Measurements from ENCODE around the gene ZNF792. TPM values are rescaled to one million over a fixed set of nuclear protein-coding genes. Genes with fewer than 3 reads are reported as not detected.
A peak's percentile ranks its signal among the peaks of the same experiment; 100 is the strongest.
"Not testable (repeated sequence)": the region's sequence is repeated elsewhere in the genome, so short reads cannot be mapped to it uniquely, and the experiment has no call there.

ZNF792 gene
- total and polyA plus RNA-seq, 5 experiments from 2014 or later = 9.7 to 35.5 (median 18.7) TPM

DNA sequence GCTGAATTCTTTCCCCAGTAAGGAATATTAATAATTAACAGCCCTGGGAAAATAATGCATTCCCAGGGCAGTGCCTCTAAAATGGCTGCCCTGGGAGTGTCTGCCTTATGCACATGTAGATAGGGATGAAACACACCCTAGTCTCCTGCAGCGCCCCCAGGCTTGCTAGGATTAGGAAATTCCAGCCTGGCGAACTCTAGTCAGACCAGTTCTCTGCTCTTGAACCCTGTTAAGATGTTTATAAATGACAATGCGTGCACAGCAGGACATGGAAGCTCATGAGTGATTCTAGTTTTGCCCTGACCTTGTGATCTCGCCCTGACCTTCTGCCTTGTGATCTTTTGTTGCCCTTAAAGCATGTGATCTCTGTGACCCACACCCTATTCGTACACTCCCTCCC lies 1.5 kb upstream of the ZNF792 start:
- POLR2A ChIA-PET = interaction anchor here (49.8 kb wide), 1 partner anchor 40 kb away, joined by 1459 read pairs; the partner anchor contains the start of gene GRAMD1A
- H3K27me3 Mint-ChIP-seq, ATAC-seq, DNase-seq: not testable (repeated sequence)
- peaks cover 11 to 62% (median 36%) of the 10 kb centered on the region in 9 donors for H3K9me3 Mint-ChIP-seq
- peak overlapping the region; percentile 25 to 95 (median 53) for H3K4me3 Mint-ChIP-seq
- H3K36me3 Mint-ChIP-seq = peaks cover 25 to 33% (median 29%) of the 10 kb centered on the region in 3 donors
- H3K4me1 Mint-ChIP-seq = peaks cover 18 to 26% (median 25%) of the 10 kb centered on the region in 4 donors
- peak overlapping the region in 6 of 10 donors; percentile 29 to 66 (median 50) for H3K27ac Mint-ChIP-seq

GRCh38 chr19:34964598-34964997 lies 569 bp upstream of the ZNF792 start:
- peak overlapping the region in 9 of 10 donors; percentile 29 to 90 (median 73) for H3K27ac Mint-ChIP-seq
- H3K4me1 Mint-ChIP-seq = peaks cover 21 to 29% (median 26%) of the 10 kb centered on the region in 4 donors
- H3K9me3 Mint-ChIP-seq = peaks cover 15 to 71% (median 45%) of the 10 kb centered on the region in 9 donors
- H3K4me3 Mint-ChIP-seq = peak overlapping the region; percentile 60 to 96 (median 79)
- no peaks in the 10 kb centered on the region for H3K27me3 Mint-ChIP-seq
- ATAC-seq (no peak), DNase-seq (no peak)
- POLR2A ChIA-PET = interaction anchor here (1.4 to 49.8 kb wide), 3 partner anchors 8 to 41 kb away, joined by 4 to 1459 read pairs (median 15); partner anchors contain the start of gene GRAMD1A
- H3K36me3 Mint-ChIP-seq = peaks cover 34 to 42% (median 38%) of the 10 kb centered on the region in 3 donors

GRCh38 chr19:34962687-34963572 lies 1.1 kb downstream of the ZNF792 start:
- H3K36me3 Mint-ChIP-seq = peaks cover 51 to 54% (median 52%) of the 10 kb centered on the region in 3 donors
- H3K4me3 Mint-ChIP-seq = peak overlapping the region; percentile 93 to 97 (median 96)
- H3K4me1 Mint-ChIP-seq = peaks cover 21 to 29% (median 26%) of the 10 kb centered on the region in 4 donors
- POLR2A ChIA-PET = interaction anchor here (0.8 to 49.8 kb wide), 12 partner anchors 9 to 249 kb away, joined by 3 to 1459 read pairs (median 4); partner anchors contain the start of genes GRAMD1A, ZNF181 and ZNF30
- H3K9me3 Mint-ChIP-seq = peaks cover 18 to 76% (median 47%) of the 10 kb centered on the region in 9 donors
- peak; percentile 13 to 19 for ATAC-seq
- peak in 2 of 10 donors; percentile 15 to 17 for DNase-seq
- H3K27ac Mint-ChIP-seq = peak overlapping the region; percentile 87 to 97 (median 93)
- no peaks in the 10 kb centered on the region for H3K27me3 Mint-ChIP-seq

DNA sequence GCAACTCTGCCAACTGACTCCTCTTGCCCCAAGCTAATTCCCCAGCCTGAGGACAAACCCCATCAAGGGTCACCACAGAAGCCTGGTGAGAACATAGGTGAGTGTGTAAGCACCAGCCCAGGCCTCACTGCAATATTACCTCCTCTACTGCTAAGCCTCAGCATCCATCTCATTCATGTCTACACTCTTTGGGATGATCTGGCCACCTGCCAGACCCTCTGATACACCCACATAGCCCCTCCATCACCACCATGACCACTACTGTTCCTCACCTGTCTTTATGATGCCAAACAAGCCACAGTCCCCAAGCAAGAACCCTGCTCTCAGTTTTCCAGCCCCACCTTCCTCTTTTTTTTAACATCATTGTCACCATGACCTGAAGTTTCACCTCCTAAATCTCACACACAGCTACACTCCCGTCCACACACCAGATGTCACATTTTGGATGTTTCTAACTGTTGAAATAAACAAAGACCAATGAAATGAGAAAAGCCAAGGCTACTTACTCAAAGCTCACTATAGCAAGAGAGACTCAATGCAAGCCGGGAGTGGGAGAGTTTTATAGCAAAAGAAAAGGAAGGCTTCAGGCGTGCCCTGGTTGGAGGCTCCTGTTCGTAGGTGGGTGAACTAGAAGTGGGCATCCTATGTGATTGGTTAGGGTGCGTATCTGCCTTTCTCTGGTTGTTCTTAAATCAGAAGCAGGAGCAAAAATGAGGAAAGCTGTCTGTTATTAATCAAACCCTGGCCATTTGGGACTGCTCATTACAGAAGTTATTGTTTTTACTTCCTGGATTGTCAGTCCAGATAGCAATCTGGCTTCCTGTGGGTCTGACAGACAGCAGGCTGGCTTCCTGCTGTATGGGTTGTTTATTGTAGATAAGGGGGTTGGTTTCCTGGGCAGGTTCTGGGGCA lies 2.0 kb downstream of the ZNF792 start:
- peaks cover 51 to 63% (median 57%) of the 10 kb centered on the region in 3 donors for H3K36me3 Mint-ChIP-seq
- H3K27ac Mint-ChIP-seq = peak overlapping the region; percentile 87 to 97 (median 93)
- peak overlapping the region; percentile 93 to 97 (median 96) for H3K4me3 Mint-ChIP-seq
- ATAC-seq (peak; percentile 28 to 55), DNase-seq (peak in 3 of 10 donors; percentile 16 to 26 (median 25))
- POLR2A ChIA-PET = interaction anchor here (1.1 to 49.8 kb wide), 5 partner anchors 10 to 102 kb away, joined by 3 to 1459 read pairs (median 10); partner anchors contain the start of genes GRAMD1A and ZNF30
- peaks cover 18 to 75% (median 47%) of the 10 kb centered on the region in 9 donors for H3K9me3 Mint-ChIP-seq
- no peaks in the 10 kb centered on the region for H3K27me3 Mint-ChIP-seq
- H3K4me1 Mint-ChIP-seq = peaks cover 21 to 29% (median 26%) of the 10 kb centered on the region in 4 donors

DNA sequence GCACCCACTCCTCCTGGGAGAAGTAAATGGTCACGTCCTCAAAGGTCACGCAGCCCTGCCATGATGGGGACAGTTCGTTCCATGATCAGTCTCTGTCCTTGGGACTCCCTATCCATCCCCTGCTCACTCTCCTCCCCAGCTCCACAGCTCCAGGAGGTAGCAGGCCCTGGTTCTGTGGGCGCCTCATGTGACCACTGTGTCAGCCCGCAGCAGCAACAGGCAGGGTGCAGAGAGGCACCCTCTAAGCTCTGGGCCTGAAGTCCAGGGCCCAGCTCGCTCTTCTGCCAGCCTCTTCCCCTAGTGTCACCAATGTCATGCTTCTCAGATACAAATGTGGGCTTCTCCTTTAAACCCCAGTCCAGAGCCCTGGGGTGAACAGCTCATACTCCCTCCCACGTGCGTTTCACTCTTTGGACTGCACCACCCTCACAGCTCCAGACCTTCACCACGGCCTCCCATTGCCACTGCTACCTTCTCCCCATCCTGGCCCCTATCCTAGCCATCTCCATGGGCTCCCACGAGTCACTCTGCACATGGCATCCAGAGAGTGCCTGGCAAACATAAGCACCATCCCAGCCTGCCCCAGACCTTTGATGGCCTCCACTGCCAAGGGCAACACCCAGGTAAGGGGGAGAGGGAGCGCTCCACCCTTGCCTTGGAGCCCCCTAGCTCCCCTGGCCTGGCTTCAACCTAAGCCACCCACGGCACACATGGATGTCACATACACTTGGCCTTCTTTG lies 2.9 kb downstream of the ZNF792 start:
- H3K27ac Mint-ChIP-seq = peak overlapping the region; percentile 29 to 93 (median 86)
- peak overlapping the region in 8 of 10 donors; percentile 50 to 97 (median 96) for H3K4me3 Mint-ChIP-seq
- H3K36me3 Mint-ChIP-seq = peaks cover 59 to 73% (median 64%) of the 10 kb centered on the region in 3 donors
- H3K9me3 Mint-ChIP-seq = peaks cover 21 to 79% (median 52%) of the 10 kb centered on the region in 9 donors
- H3K27me3 Mint-ChIP-seq = no peaks in the 10 kb centered on the region
- ATAC-seq (no peak), DNase-seq (no peak)
- POLR2A ChIA-PET = interaction anchor here (1.1 to 49.8 kb wide), 2 partner anchors 15 to 45 kb away, joined by 4 to 1459 read pairs; partner anchors contain the start of gene GRAMD1A
- peaks cover 21 to 29% (median 26%) of the 10 kb centered on the region in 4 donors for H3K4me1 Mint-ChIP-seq

- DNase-seq = no peak
- Mint-ChIP-seq H3K4me3 (peak overlapping the region in 9 of 10 donors; percentile 17 to 75 (median 60)), H3K27me3 (no peaks in the 10 kb centered on the region), H3K36me3 (peaks cover 66 to 79% (median 71%) of the 10 kb centered on the region in 3 donors), H3K4me1 (peaks cover 21 to 29% (median 26%) of the 10 kb centered on the region in 4 donors), H3K27ac (peak overlapping the region in 6 of 10 donors; percentile 22 to 92 (median 72)), H3K9me3 (peaks cover 21 to 85% (median 51%) of the 10 kb centered on the region in 9 donors)
- ATAC-seq = no peak
- POLR2A ChIA-PET = interaction anchor here (0.5 to 49.8 kb wide), 4 partner anchors 14 to 669 kb away, joined by 3 to 1459 read pairs (median 4); partner anchors contain the start of gene GRAMD1A
Measured at GRCh38 chr19:34960103-34960805, 3.8 kb downstream of the ZNF792 start.

GRCh38 chr19:34959021-34959420 lies 5.0 kb downstream of the ZNF792 start:
- H3K9me3 Mint-ChIP-seq = peaks cover 21 to 91% (median 57%) of the 10 kb centered on the region in 9 donors
- H3K27ac Mint-ChIP-seq = no peak overlapping the region
- H3K4me1 Mint-ChIP-seq = peaks cover 20 to 26% (median 25%) of the 10 kb centered on the region in 4 donors
- ATAC-seq (no peak), DNase-seq (no peak)
- H3K27me3 Mint-ChIP-seq = no peaks in the 10 kb centered on the region
- H3K4me3 Mint-ChIP-seq = no peak overlapping the region
- POLR2A ChIA-PET = no interaction called here
- peaks cover 70 to 88% (median 77%) of the 10 kb centered on the region in 3 donors for H3K36me3 Mint-ChIP-seq

GRCh38 chr19:34957830-34958751 lies 5.9 kb downstream of the ZNF792 start:
- Mint-ChIP-seq H3K27me3 (no peaks in the 10 kb centered on the region), H3K9me3 (peaks cover 25 to 97% (median 61%) of the 10 kb centered on the region in 9 donors), H3K36me3 (peaks cover 75 to 95% (median 86%) of the 10 kb centered on the region in 3 donors), H3K4me3 (no peak overlapping the region), H3K4me1 (peaks cover 17 to 24% (median 21%) of the 10 kb centered on the region in 4 donors), H3K27ac (no peak overlapping the region)
- POLR2A ChIA-PET = interaction anchor here (0.9 kb wide), 1 partner anchor 9 kb away, joined by 3 read pairs; no protein-coding TSS in a partner anchor
- no peak for DNase-seq
- no peak for ATAC-seq

DNA sequence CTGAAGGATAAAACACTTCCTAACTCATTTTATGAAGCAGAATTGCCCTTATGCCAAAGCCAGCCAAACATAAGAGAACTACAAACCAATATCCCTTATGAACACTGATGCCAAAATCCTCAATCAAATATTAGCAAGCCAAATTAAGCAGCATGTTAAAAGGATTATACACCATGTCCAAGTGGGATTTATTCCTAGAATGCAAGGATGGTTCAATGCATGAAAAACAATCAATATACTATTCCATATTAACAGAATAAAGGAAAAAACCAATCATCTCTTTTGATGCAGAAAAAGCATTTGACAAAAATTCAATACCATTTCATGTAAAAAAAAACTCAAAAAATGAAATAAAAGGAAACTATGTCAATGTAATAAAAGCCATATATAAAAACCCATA lies 10.9 kb downstream of the ZNF792 start:
- peaks cover 0 to 4% (median 0%) of the 10 kb centered on the region in 4 donors for H3K4me1 Mint-ChIP-seq
- ATAC-seq (no peak), DNase-seq (no peak)
- H3K36me3 Mint-ChIP-seq = peaks cover 65 to 86% (median 75%) of the 10 kb centered on the region in 3 donors
- H3K27me3 Mint-ChIP-seq = no peaks in the 10 kb centered on the region
- no peak overlapping the region for H3K27ac Mint-ChIP-seq
- H3K9me3 Mint-ChIP-seq = peaks cover 22 to 97% (median 62%) of the 10 kb centered on the region in 9 donors
- no peak overlapping the region for H3K4me3 Mint-ChIP-seq
- POLR2A ChIA-PET = no interaction called here

All from naive thymus-derived CD8-positive, alpha-beta T cell (primary cell).